Measurements from ENCODE around the gene DEAF1. TPM values are rescaled to one million over a fixed set of nuclear protein-coding genes. Genes with fewer than 3 reads are reported as not detected.

DEAF1 gene
- total RNA-seq, 6 experiments from 2014 or later = 11.3 to 17.9 (median 14.0) TPM

DNA sequence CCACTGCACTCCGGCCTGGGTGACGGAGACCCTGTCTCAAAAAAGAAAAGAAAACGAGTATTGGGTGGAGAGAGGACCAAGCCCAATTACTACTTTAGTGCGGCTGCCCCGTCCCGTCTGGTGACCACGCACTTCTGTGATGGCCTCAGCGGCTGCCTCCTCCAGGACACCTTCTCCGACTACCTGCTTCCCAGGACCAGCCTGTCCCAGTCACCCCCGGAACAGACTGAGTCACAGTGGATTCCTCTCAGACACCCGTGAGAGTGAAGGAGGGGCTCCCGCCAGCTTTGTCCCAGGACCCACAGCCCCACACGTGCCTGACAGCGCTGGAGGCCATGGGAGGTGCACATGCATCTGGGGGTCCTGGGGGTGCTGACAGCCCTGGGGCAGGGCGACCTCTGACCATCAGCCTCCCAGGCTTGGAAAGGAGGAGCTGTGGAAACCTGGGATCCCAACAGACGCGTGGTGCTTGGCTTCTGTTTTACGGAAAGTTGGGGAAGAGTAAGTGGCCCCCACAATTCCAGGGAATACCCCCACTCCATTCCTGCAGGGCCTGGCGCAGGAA, 53.1 kb downstream of the DEAF1 start:
- ATAC-seq (no peak), DNase-seq (no peak)
- Histone ChIP-seq H3K27me3 (no peaks in the 10 kb centered on the region), H3K9me3 (no peaks in the 10 kb centered on the region), H3K27ac (no peak overlapping the region), H3K36me3 (no peaks in the 10 kb centered on the region), H3K4me3 (no peak overlapping the region), H3K4me1 (peaks cover 0 to 13% (median under 1%) of the 10 kb centered on the region in 4 donors)
- TF ChIP-seq POLR2A (IDR thresholded peaks at IDR 0.05) = no peak
- TF ChIP-seq, protein P1, sequence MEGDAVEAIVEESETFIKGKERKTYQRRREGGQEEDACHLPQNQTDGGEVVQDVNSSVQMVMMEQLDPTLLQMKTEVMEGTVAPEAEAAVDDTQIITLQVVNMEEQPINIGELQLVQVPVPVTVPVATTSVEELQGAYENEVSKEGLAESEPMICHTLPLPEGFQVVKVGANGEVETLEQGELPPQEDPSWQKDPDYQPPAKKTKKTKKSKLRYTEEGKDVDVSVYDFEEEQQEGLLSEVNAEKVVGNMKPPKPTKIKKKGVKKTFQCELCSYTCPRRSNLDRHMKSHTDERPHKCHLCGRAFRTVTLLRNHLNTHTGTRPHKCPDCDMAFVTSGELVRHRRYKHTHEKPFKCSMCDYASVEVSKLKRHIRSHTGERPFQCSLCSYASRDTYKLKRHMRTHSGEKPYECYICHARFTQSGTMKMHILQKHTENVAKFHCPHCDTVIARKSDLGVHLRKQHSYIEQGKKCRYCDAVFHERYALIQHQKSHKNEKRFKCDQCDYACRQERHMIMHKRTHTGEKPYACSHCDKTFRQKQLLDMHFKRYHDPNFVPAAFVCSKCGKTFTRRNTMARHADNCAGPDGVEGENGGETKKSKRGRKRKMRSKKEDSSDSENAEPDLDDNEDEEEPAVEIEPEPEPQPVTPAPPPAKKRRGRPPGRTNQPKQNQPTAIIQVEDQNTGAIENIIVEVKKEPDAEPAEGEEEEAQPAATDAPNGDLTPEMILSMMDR (IDR thresholded peaks at IDR 0.05) = no peak
- 80% methylated on average over 2 of the region's 19 CpGs for WGBS (ENCODE audit: insufficient coverage, low coverage, low lambda C conversion rate, missing lambda C conversion rate)
- intact Hi-C loops (cut with DNase I) = no loop called here

DNA sequence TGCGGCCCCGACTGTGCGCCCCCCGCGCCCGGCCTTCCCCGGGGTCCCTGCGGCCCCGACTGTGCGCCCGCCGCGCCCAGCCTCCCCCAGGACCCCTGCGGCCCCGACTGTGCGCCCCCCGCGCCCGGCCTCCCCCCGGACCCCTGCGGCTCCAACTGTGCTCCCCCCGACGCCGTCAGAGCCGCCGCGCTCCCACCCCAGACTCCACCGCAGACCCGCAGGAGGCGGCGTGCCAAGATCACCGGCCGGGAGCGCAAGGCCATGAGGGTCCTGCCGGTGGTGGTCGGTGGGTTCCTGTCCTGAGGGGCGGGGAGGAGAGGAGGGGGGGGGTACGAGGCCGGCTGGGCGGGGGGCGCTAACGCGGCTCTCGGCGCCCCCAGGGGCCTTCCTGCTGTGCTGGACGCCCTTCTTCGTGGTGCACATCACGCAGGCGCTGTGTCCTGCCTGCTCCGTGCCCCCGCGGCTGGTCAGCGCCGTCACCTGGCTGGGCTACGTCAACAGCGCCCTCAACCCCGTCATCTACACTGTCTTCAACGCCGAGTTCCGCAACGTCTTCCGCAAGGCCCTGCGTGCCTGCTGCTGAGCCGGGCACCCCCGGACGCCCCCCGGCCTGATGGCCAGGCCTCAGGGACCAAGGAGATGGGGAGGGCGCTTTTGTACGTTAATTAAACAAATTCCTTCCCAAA, 54.9 kb downstream of the DEAF1 start:
- 50% methylated on average over 3 of the region's 69 CpGs for WGBS (ENCODE audit: insufficient coverage, low coverage, low lambda C conversion rate, missing lambda C conversion rate)
- DNase-seq (no peak), ATAC-seq (no peak)
- no peaks in the 10 kb centered on the region for H3K36me3 ChIP-seq
- peaks cover 0 to 9% (median 0%) of the 10 kb centered on the region in 4 donors for H3K4me1 ChIP-seq
- no peak overlapping the region for H3K4me3 ChIP-seq
- TF ChIP-seq POLR2A (IDR thresholded peaks at IDR 0.05) = no peak
- TF ChIP-seq, protein P1 (IDR thresholded peaks at IDR 0.05) = no peak
- no peaks in the 10 kb centered on the region for H3K27me3 ChIP-seq
- no peak overlapping the region for H3K27ac ChIP-seq
- intact Hi-C loops (cut with DNase I) = no loop called here
- H3K9me3 ChIP-seq = no peaks in the 10 kb centered on the region

DNA sequence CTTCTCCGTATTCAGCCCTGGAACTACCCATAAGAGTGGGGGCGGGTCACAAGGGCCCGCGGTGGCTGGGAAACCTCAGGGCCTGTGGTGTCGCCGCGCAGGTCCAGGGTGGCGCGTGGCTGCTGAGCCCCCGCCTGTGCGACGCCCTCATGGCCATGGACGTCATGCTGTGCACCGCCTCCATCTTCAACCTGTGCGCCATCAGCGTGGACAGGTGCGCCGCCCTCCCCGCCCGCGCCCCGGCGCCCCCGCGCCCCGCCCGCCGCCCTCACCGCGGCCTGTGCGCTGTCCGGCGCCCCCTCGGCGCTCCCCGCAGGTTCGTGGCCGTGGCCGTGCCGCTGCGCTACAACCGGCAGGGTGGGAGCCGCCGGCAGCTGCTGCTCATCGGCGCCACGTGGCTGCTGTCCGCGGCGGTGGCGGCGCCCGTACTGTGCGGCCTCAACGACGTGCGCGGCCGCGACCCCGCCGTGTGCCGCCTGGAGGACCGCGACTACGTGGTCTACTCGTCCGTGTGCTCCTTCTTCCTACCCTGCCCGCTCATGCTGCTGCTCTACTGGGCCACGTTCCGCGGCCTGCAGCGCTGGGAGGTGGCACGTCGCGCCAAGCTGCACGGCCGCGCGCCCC, 55.6 kb downstream of the DEAF1 start:
- Histone ChIP-seq H3K27ac (no peak overlapping the region), H3K36me3 (no peaks in the 10 kb centered on the region), H3K27me3 (no peaks in the 10 kb centered on the region), H3K4me1 (peaks cover 0 to 9% (median 0%) of the 10 kb centered on the region in 4 donors), H3K4me3 (no peak overlapping the region), H3K9me3 (no peaks in the 10 kb centered on the region)
- DNase-seq (no peak), ATAC-seq (no peak)
- WGBS (ENCODE audit: insufficient coverage, low coverage, low lambda C conversion rate, missing lambda C conversion rate) = no CpG with 5 or more reads among the region's 80 CpGs
- intact Hi-C loops (cut with DNase I) = no loop called here
- no peak for TF ChIP-seq POLR2A (IDR thresholded peaks at IDR 0.05)
- TF ChIP-seq, protein P1 (IDR thresholded peaks at IDR 0.05) = no peak

DNA sequence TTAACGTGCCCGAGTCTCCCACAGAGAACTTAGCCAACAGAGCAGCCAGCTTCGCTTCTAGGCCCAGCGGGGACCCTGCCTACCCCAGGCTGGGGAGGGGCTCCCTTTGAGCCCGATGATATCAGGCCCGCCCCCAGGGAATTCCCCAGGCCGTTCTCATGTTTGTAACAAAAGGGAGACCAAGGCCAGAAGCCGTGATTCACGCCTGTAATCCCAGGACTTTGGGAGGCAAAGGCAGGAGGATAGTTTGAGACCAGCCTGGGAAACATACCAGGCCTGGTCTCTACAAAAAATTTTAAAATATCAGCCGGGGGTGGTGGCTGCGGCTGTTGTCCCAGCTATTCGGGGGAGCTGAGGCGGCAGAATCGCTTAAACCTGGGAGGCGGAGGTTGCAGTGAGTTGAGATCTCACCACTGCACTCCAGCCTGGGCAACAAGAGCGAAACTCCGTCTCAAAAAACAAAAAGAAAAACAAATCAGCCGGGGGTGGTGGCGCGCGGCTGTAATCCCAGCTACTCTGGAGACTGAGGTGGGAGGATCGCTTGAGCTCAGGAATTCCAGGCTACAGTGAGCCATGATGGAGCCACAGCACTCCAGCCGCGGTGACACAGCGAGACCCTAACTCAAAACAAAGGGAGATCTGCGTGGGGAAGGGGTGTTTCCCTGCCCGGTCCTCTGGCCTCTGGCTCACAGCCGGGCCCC, 56.2 kb downstream of the DEAF1 start:
- DNase-seq (no peak), ATAC-seq (no peak)
- Histone ChIP-seq H3K27ac (no peak overlapping the region), H3K4me1 (peaks cover 0 to 9% (median 0%) of the 10 kb centered on the region in 4 donors), H3K36me3 (no peaks in the 10 kb centered on the region), H3K27me3 (no peaks in the 10 kb centered on the region), H3K9me3 (no peaks in the 10 kb centered on the region), H3K4me3 (no peak overlapping the region)
- WGBS (ENCODE audit: insufficient coverage, low coverage, low lambda C conversion rate, missing lambda C conversion rate) = 68% methylated on average over 12 of the region's 28 CpGs
- no peak for TF ChIP-seq POLR2A (IDR thresholded peaks at IDR 0.05)
- TF ChIP-seq, protein P1 (IDR thresholded peaks at IDR 0.05) = no peak
- intact Hi-C loops (cut with DNase I) = no loop called here

Data from right lobe of liver (tissue), 6 donors.